ENCODE results near the gene SLC4A7.

DNA sequence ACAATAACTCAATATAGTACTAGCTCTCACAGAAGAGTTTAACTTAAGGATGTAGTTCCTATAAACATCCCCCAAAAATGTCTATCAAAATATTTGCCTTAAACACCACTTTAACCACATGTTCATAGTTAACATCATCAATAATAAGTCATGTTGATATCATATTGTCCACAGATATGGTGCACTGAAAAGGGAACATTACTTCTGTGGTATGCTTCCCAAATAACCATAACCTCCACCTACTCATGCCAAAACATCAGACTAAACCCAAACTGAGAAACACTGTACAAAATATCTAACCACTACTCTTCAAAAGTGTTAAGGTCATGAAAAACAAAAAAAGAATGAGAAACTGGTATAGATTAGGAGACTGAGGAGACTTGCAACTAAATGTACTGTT, 32.9 kb downstream of the SLC4A7 start:
- TF ChIP-seq, protein P1, sequence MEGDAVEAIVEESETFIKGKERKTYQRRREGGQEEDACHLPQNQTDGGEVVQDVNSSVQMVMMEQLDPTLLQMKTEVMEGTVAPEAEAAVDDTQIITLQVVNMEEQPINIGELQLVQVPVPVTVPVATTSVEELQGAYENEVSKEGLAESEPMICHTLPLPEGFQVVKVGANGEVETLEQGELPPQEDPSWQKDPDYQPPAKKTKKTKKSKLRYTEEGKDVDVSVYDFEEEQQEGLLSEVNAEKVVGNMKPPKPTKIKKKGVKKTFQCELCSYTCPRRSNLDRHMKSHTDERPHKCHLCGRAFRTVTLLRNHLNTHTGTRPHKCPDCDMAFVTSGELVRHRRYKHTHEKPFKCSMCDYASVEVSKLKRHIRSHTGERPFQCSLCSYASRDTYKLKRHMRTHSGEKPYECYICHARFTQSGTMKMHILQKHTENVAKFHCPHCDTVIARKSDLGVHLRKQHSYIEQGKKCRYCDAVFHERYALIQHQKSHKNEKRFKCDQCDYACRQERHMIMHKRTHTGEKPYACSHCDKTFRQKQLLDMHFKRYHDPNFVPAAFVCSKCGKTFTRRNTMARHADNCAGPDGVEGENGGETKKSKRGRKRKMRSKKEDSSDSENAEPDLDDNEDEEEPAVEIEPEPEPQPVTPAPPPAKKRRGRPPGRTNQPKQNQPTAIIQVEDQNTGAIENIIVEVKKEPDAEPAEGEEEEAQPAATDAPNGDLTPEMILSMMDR (conservative IDR thresholded peaks at IDR 0.05; ENCODE audit: low read length): no peak
- TF ChIP-seq EZH2phosphoT487 (IDR thresholded peaks at IDR 0.05; ENCODE audit: borderline replicate concordance): no peak

All from Loucy (cell line).